GM12872 (cell line): Measurements from ENCODE around the gene TFCP2L1.

Experiments used
- CTCF ChIP-seq: IDR thresholded peaks from 3 replicates; pipeline ENCODE4 v1.5.1; 2011; ENCODE audit warnings: low read depth, mild to moderate bottlenecking, low read length, moderate library complexity; ENCODE audit not compliant: insufficient read depth

TFCP2L1 gene

GRCh38 chr2:121291251-121291580, 6.2 kb upstream of the TFCP2L1 start:
- TF ChIP-seq CTCF: no peak

- no peak for TF ChIP-seq CTCF
These were observed 4.3 kb upstream of the TFCP2L1 start for GRCh38 chr2:121289271-121289670.

- no peak for TF ChIP-seq CTCF
These were observed 3.6 kb upstream of the TFCP2L1 start for GRCh38 chr2:121288454-121289231.

- no peak for TF ChIP-seq CTCF
These were observed 3.0 kb upstream of the TFCP2L1 start for GRCh38 chr2:121287956-121288355.

GRCh38 chr2:121287146-121287798, 2.3 kb upstream of the TFCP2L1 start:
- no peak for TF ChIP-seq CTCF

GRCh38 chr2:121286506-121286905, 1.5 kb upstream of the TFCP2L1 start:
- no peak for TF ChIP-seq CTCF

- TF ChIP-seq CTCF: no peak
These were observed 924 bp upstream of the TFCP2L1 start for GRCh38 chr2:121285926-121286325.
